Esophagus muscularis mucosa (tissue), 4 donors: ENCODE data around the gene SPECC1. TPM values are rescaled to one million over a fixed set of nuclear protein-coding genes. Genes with fewer than 3 reads are reported as not detected.

Source experiments
- DNase-seq: peaks from one replicate; pipeline ENCODE4 v3.0.0-alpha.2; 2017; ENCODE audit errors: extremely low spot score
- H3K27ac ChIP-seq, 4 donors: fragments of 200-600 bp; sonication (generic); replicated peaks in 1 of 4; 1 replicate in 3 of 4; 2 replicates in 1 of 4; pipeline ENCODE4 v1.5.1; 2016 to 2019; ENCODE audit warnings: mild to moderate bottlenecking in 1 of 4
- H3K27me3 ChIP-seq, 4 donors: fragments of 200-600 bp; sonication (generic); one replicate each; pipeline versions ENCODE4 v1.5.1 to v1.6.0; 2016 to 2019
- H3K36me3 ChIP-seq, 4 donors: fragments of 200-600 bp; sonication (generic); one replicate each; pipeline ENCODE4 v1.5.1; 2016 to 2019
- H3K4me1 ChIP-seq, 4 donors: fragments of 200-600 bp; sonication (generic); one replicate each; pipeline ENCODE4 v1.5.1; 2016 to 2019
- H3K4me3 ChIP-seq, 4 donors: fragments of 200-600 bp; sonication (generic); 1 replicate in 2 of 4; 2 replicates in 2 of 4; pipeline ENCODE4 v1.5.1; 2016 to 2019; ENCODE audit warnings: mild to moderate bottlenecking in 4 of 4, moderate library complexity in 1 of 4
- H3K9me3 ChIP-seq, 4 donors: fragments of 200-600 bp; sonication (generic); 1 replicate in 3 of 4; 2 replicates in 1 of 4; pipeline ENCODE4 v1.5.1; 2016 to 2019
- CTCF ChIP-seq, 3 experiments: fragments of 200-600 bp in 2 of 3; fragments of 450-650 bp in 1 of 3; sonication (generic) in 2 of 3; IDR thresholded peaks; one replicate each; pipeline ENCODE4 v1.5.1; 2017 to 2019; ENCODE audit warnings: antibody characterized with exemption in 3 of 3, mild to moderate bottlenecking in 2 of 3, moderate library complexity in 1 of 3
- EP300 ChIP-seq: sonication (generic); formaldehyde crosslinking; IDR thresholded peaks from one replicate; pipeline ENCODE4 v1.6.1; 2017; ENCODE audit warnings: antibody characterized with exemption
- POLR2A ChIP-seq: fragments of 450-650 bp; IDR thresholded peaks from one replicate; pipeline ENCODE4 v1.6.1; 2017; ENCODE audit warnings: antibody characterized with exemption, moderate library complexity, mild to moderate bottlenecking, low read depth
- POLR2AphosphoS5 ChIP-seq, 2 donors: sonication (generic); formaldehyde crosslinking; IDR thresholded peaks; one replicate each; pipeline ENCODE4 v1.6.1; 2017; ENCODE audit warnings: antibody characterized with exemption in 2 of 2
- WGBS: methylation state at CpG from one replicate; pipeline ENCODE4 v1.1.5; 2018; 5-methylcytosine and 5-hydroxymethylcytosine counted together
- intact Hi-C: fragments of 100-400 bp; cut with DNase I; formaldehyde crosslinking; loops from one replicate; pipeline ENCODE4 v1.15.1; 2023
- total RNA-seq, 4 donors: library from RNA; depleted of rRNA; stranded (reverse); fragments of >200 nt; gene quantifications; one replicate each; pipeline versions ENCODE4 v1.1.0 to v1.2.1, GENCODE V29; 2016

The SPECC1 gene
- total RNA-seq, 4 donors from 2014 or later: 16.7 to 28.8 (median 24.7) TPM

GRCh38 chr17:20109076-20109475 lies 99.9 kb downstream of the SPECC1 start:
- no peak for TF ChIP-seq POLR2A
- Histone ChIP-seq H3K27me3 (no peaks in the 10 kb centered on the region), H3K9me3 (no peaks in the 10 kb centered on the region), H3K4me1 (no peaks in the 10 kb centered on the region), H3K27ac (no peak overlapping the region), H3K36me3 (peaks cover 0 to 11% (median 5%) of the 10 kb centered on the region in 4 donors), H3K4me3 (no peak overlapping the region)
- intact Hi-C loops: no loop called here
- 95% methylated on average over 5 of the region's 5 CpGs for WGBS
- DNase-seq: no peak

DNA sequence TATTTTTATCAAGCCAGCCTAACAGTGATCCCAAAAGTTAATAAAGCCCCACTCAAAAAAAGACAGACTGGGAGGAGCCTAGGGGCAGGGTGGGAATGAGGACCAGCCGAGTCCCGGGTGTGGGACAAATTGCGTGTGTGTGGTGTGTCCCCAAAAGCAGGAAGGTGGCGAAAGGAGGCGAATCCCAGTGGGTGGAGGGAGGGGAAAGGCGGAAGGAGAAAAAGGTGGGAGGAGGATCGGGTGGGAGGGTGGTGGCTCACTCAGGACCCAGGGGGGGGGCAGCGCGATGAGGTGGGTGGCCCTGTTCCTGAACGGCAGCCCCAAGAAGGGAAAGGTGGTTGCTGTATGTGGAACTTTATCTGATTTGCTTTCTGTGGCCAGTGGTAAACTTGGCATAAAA lies 102.4 kb downstream of the SPECC1 start:
- Histone ChIP-seq H3K27ac (no peak overlapping the region), H3K4me1 (no peaks in the 10 kb centered on the region), H3K36me3 (peaks cover 0 to 11% (median 5%) of the 10 kb centered on the region in 4 donors), H3K9me3 (no peaks in the 10 kb centered on the region), H3K27me3 (no peaks in the 10 kb centered on the region), H3K4me3 (no peak overlapping the region)
- intact Hi-C loops: loop anchor here (5.0 kb wide), 1 partner anchor 104 kb away; the partner anchor contains the start of gene SPECC1
- WGBS: 85% methylated on average over 10 of the region's 10 CpGs
- TF ChIP-seq CTCF (IDR thresholded peaks at IDR 0.05) (no peak), POLR2AphosphoS5 (IDR thresholded peaks at IDR 0.05) (no peak), EP300 (no peak), POLR2A (no peak)
- no peak for DNase-seq

GRCh38 chr17:20114466-20114865 lies 105.3 kb downstream of the SPECC1 start:
- no peak overlapping the region for H3K27ac ChIP-seq
- peaks cover 0 to 11% (median 5%) of the 10 kb centered on the region in 4 donors for H3K36me3 ChIP-seq
- no peaks in the 10 kb centered on the region for H3K4me1 ChIP-seq
- no peaks in the 10 kb centered on the region for H3K27me3 ChIP-seq
- intact Hi-C loops: loop anchor here (5.0 kb wide), 1 partner anchor 107 kb away; the partner anchor contains the start of gene SPECC1
- WGBS: 93% methylated on average over 2 of the region's 2 CpGs
- no peak for DNase-seq
- H3K4me3 ChIP-seq: no peak overlapping the region
- TF ChIP-seq POLR2A (no peak), POLR2AphosphoS5 (IDR thresholded peaks at IDR 0.05) (no peak), EP300 (no peak), CTCF (IDR thresholded peaks at IDR 0.05) (no peak)
- no peaks in the 10 kb centered on the region for H3K9me3 ChIP-seq

- 13% methylated on average over 8 of the region's 8 CpGs for WGBS
- peak; percentile 59 to 62 (median 59) for TF ChIP-seq CTCF (IDR thresholded peaks at IDR 0.05)
- TF ChIP-seq POLR2AphosphoS5 (IDR thresholded peaks at IDR 0.05): no peak
- no peak overlapping the region for H3K27ac ChIP-seq
- H3K36me3 ChIP-seq: peaks cover 0 to 5% (median under 1%) of the 10 kb centered on the region in 4 donors
- no peak overlapping the region for H3K4me3 ChIP-seq
- intact Hi-C loops: loop anchor here (1.0 kb wide), 1 partner anchor 124 kb away; no protein-coding TSS in a partner anchor
- DNase-seq: no peak
- peaks cover 2 to 10% (median 6%) of the 10 kb centered on the region in 4 donors for H3K4me1 ChIP-seq
- no peaks in the 10 kb centered on the region for H3K27me3 ChIP-seq
- no peaks in the 10 kb centered on the region for H3K9me3 ChIP-seq
Measured at GRCh38 chr17:20116683-20117309, 107.6 kb downstream of the SPECC1 start.

DNA sequence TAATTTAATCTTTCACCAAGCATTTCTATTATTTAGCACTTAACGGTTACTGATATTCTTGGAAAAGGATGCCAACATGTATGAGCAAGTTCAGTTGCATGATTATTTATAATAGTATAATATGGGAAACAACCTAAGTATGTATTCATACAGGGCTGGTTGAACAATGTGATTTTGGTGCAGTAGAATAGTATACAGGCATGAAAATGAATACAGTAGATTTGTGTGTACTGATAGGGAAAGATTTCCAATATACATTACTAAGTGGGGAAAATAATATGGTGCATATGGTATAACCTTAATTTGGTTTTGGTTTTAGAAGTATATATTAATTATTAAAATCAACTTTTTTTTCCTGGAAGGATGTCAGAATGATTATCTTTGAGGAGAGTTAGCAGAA lies 109.1 kb downstream of the SPECC1 start:
- Histone ChIP-seq H3K27me3 (no peaks in the 10 kb centered on the region), H3K9me3 (no peaks in the 10 kb centered on the region), H3K27ac (no peak overlapping the region), H3K36me3 (no peaks in the 10 kb centered on the region), H3K4me3 (no peak overlapping the region), H3K4me1 (peaks cover 9 to 16% (median 13%) of the 10 kb centered on the region in 4 donors)
- DNase-seq: no peak
- TF ChIP-seq EP300: no peak
- no peak for TF ChIP-seq CTCF (IDR thresholded peaks at IDR 0.05)
- no peak for TF ChIP-seq POLR2AphosphoS5 (IDR thresholded peaks at IDR 0.05)
- TF ChIP-seq POLR2A: no peak
- intact Hi-C loops: no loop called here
- WGBS: 97% methylated on average over 1 of the region's 1 CpG
